ENCODE measurements around the gene MAP4. TPM values are rescaled to one million over a fixed set of nuclear protein-coding genes. Genes with fewer than 3 reads are reported as not detected.

MAP4 gene
- total RNA-seq, 1 donor from 2014 or later: 54.6 TPM

DNA sequence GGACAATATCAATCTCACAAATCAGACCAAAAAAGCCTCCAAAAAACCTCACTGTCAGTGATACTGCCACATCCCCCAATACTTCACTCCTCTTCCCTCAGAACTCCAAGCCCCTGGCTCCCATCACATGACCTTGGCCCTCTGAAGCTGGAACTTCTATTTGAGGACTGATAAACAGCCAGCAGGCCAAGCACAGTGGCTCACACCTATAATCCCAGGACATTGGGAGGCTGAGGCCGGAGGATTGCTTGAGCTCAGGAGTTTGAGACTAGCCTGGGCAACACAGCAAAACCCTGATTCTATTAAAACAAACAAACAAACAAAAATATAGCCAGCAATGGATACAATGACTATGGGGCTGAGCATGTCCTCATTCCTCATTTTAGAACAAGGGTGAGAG is 55.2 kb downstream of the MAP4 start:
- H3K4me3 Mint-ChIP-seq: no peak overlapping the region
- no peak overlapping the region for H3K27ac ChIP-seq
- peaks cover 3% of the 10 kb centered on the region for H3K27me3 Mint-ChIP-seq (ENCODE audit: insufficient read depth, low read depth)
- no peaks in the 10 kb centered on the region for H3K4me1 ChIP-seq
- H4K20me1 ChIP-seq (ENCODE audit: low read depth): no peaks in the 10 kb centered on the region
- H3K9ac ChIP-seq: no peak overlapping the region
- H3K9me3 ChIP-seq (ENCODE audit: low read depth): no peaks in the 10 kb centered on the region
- peaks cover 18% of the 10 kb centered on the region for H3K4me1 Mint-ChIP-seq
- no peak overlapping the region for H3K4me3 ChIP-seq
- H3K27me3 ChIP-seq: no peaks in the 10 kb centered on the region
- no peak overlapping the region for H3K4me2 ChIP-seq
- no peaks in the 10 kb centered on the region for H3K79me2 ChIP-seq (ENCODE audit: low read depth)
- H3K36me3 ChIP-seq: no peaks in the 10 kb centered on the region
- no peaks in the 10 kb centered on the region for H3F3A ChIP-seq (ENCODE audit: low read depth)
- no peak for DNase-seq (ENCODE audit: low spot score)
- no peak overlapping the region for H2AFZ ChIP-seq (replicated peaks)
- H3K9me3 Mint-ChIP-seq: peaks cover 7% of the 10 kb centered on the region
- peaks cover 12% of the 10 kb centered on the region for H3K36me3 Mint-ChIP-seq
- TF ChIP-seq EZH2phosphoT487 (IDR thresholded peaks at IDR 0.05) (no peak), EZH2 (IDR thresholded peaks at IDR 0.05) (no peak)
- TF ChIP-seq, protein P1, sequence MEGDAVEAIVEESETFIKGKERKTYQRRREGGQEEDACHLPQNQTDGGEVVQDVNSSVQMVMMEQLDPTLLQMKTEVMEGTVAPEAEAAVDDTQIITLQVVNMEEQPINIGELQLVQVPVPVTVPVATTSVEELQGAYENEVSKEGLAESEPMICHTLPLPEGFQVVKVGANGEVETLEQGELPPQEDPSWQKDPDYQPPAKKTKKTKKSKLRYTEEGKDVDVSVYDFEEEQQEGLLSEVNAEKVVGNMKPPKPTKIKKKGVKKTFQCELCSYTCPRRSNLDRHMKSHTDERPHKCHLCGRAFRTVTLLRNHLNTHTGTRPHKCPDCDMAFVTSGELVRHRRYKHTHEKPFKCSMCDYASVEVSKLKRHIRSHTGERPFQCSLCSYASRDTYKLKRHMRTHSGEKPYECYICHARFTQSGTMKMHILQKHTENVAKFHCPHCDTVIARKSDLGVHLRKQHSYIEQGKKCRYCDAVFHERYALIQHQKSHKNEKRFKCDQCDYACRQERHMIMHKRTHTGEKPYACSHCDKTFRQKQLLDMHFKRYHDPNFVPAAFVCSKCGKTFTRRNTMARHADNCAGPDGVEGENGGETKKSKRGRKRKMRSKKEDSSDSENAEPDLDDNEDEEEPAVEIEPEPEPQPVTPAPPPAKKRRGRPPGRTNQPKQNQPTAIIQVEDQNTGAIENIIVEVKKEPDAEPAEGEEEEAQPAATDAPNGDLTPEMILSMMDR (IDR thresholded peaks at IDR 0.05): no peak
- H3K27ac Mint-ChIP-seq: peak overlapping the region; percentile 1

GRCh38 chr3:47956521-47956920 is 59.7 kb downstream of the MAP4 start:
- Histone ChIP-seq H3K9ac (no peak overlapping the region), H3K9me3 (ENCODE audit: low read depth) (no peaks in the 10 kb centered on the region), H3K4me1 (no peaks in the 10 kb centered on the region), H3F3A (ENCODE audit: low read depth) (no peaks in the 10 kb centered on the region), H3K79me2 (ENCODE audit: low read depth) (no peaks in the 10 kb centered on the region), H3K4me3 (no peak overlapping the region), H3K4me2 (no peak overlapping the region), H3K27ac (no peak overlapping the region), H4K20me1 (ENCODE audit: low read depth) (no peaks in the 10 kb centered on the region), H3K27me3 (no peaks in the 10 kb centered on the region), H2AFZ (replicated peaks) (no peak overlapping the region), H3K36me3 (no peaks in the 10 kb centered on the region)
- Mint-ChIP-seq H3K27ac (no peak overlapping the region), H3K27me3 (ENCODE audit: insufficient read depth, low read depth) (no peaks in the 10 kb centered on the region), H3K4me3 (no peak overlapping the region), H3K9me3 (no peaks in the 10 kb centered on the region), H3K4me1 (peaks cover 3% of the 10 kb centered on the region), H3K36me3 (peaks cover 10% of the 10 kb centered on the region)
- TF ChIP-seq EZH2 (IDR thresholded peaks at IDR 0.05): no peak
- TF ChIP-seq, protein P1 (IDR thresholded peaks at IDR 0.05): no peak
- TF ChIP-seq EZH2phosphoT487 (IDR thresholded peaks at IDR 0.05): no peak
- DNase-seq (ENCODE audit: low spot score): no peak

GRCh38 chr3:47954567-47954966 is 61.6 kb downstream of the MAP4 start:
- Histone ChIP-seq H3K79me2 (ENCODE audit: low read depth) (no peaks in the 10 kb centered on the region), H3F3A (ENCODE audit: low read depth) (no peaks in the 10 kb centered on the region), H3K4me1 (no peaks in the 10 kb centered on the region), H3K27me3 (no peaks in the 10 kb centered on the region), H3K27ac (no peak overlapping the region), H2AFZ (replicated peaks) (no peak overlapping the region), H3K4me3 (no peak overlapping the region), H3K9ac (no peak overlapping the region), H3K9me3 (ENCODE audit: low read depth) (no peaks in the 10 kb centered on the region), H3K36me3 (no peaks in the 10 kb centered on the region), H4K20me1 (ENCODE audit: low read depth) (no peaks in the 10 kb centered on the region), H3K4me2 (no peak overlapping the region)
- Mint-ChIP-seq H3K27me3 (ENCODE audit: insufficient read depth, low read depth) (no peaks in the 10 kb centered on the region), H3K36me3 (peaks cover 9% of the 10 kb centered on the region), H3K4me3 (no peak overlapping the region), H3K4me1 (no peaks in the 10 kb centered on the region), H3K9me3 (no peaks in the 10 kb centered on the region), H3K27ac (no peak overlapping the region)
- TF ChIP-seq EZH2phosphoT487 (IDR thresholded peaks at IDR 0.05): no peak
- TF ChIP-seq EZH2 (IDR thresholded peaks at IDR 0.05): no peak
- TF ChIP-seq, protein P1 (IDR thresholded peaks at IDR 0.05): no peak
- no peak for DNase-seq (ENCODE audit: low spot score)

Measured in neural progenitor cell (in vitro differentiated cells).